HepG2 (cell line): ENCODE measurements around the gene NTN5. TPM values are rescaled to one million over a fixed set of nuclear protein-coding genes. Genes with fewer than 3 reads are reported as not detected.

Source experiments
- ATAC-seq: fragments of 200-7000 bp; cut with Tn5 transposase; 3 replicates; pipeline ENCODE4 v1.9.1; 2020; ENCODE audit warnings: mild to moderate bottlenecking, moderate library complexity
- BruUV-seq: library from RNA; stranded (reverse); fragments of 400-500 nt; replicated peaks from 2 replicates; lab custom pipeline; 2021; lab: Mats Ljungman, UMichigan
- CTCF ChIA-PET: fragments of 300-600 bp; formaldehyde crosslinking; extraction: SDS; loops from one replicate; lab custom pipeline; 2021; ENCODE audit warnings: low total read pairs, inconsistent platforms, low intra/inter-chr PET ratio; lab: Yijun Ruan, JAX
- POLR2A ChIA-PET: fragments of 350-600 bp; sonication (Branson Sonifier 250); formaldehyde crosslinking; loops from one replicate; lab custom pipeline; 2020; ENCODE audit warnings: antibody characterized with exemption, inconsistent platforms; lab: Yijun Ruan, JAX
- DNase-seq: peaks from one replicate; pipeline ENCODE4 v3.0.0-alpha.2; 2015; ENCODE audit warnings: low spot score
- FAIRE-seq: peaks from 3 replicates; lab custom pipeline; 2011; peaks lifted over from hg19 to GRCh38; lab: Jason Lieb, UNC
- H2AFZ ChIP-seq: one replicate; pipeline ENCODE4 v1.6.1; 2011; ENCODE audit warnings: low read length, inconsistent platforms
- H3K27ac ChIP-seq: fragments of 300-600 bp; 3 replicates; pipeline ENCODE4 v1.8.0; 2011; ENCODE audit warnings: mixed run types, mild to moderate bottlenecking, mixed read lengths, low read length, inconsistent platforms; ENCODE audit not compliant: insufficient read depth; ENCODE audit errors: extremely low read length
- H3K27me3 ChIP-seq, 2 experiments: fragments of 200-600 bp in 1 of 2; 2 replicates in 1 of 2; 3 replicates in 1 of 2; pipeline versions ENCODE4 v1.6.0 to v1.8.0; 2011; ENCODE audit warnings: low read length in 2 of 2, mild to moderate bottlenecking in 2 of 2, moderate library complexity in 2 of 2, inconsistent platforms in 1 of 2; ENCODE audit not compliant: insufficient read depth in 2 of 2, control insufficient read depth in 1 of 2
- H3K36me3 ChIP-seq, 2 experiments: fragments of 200-600 bp in 1 of 2; replicated peaks in 1 of 2; 2 replicates in 1 of 2; 3 replicates in 1 of 2; pipeline versions ENCODE4 v1.5.1 to v1.8.0; 2011; ENCODE audit warnings: low read length in 2 of 2, inconsistent platforms in 1 of 2; ENCODE audit not compliant: insufficient read depth in 2 of 2, control insufficient read depth in 1 of 2
- H3K4me1 ChIP-seq: 2 replicates; pipeline ENCODE4 v1.5.1; 2012; ENCODE audit warnings: low read length, inconsistent platforms; ENCODE audit not compliant: insufficient read depth
- H3K4me2 ChIP-seq: 2 replicates; pipeline ENCODE4 v1.6.0; 2011; ENCODE audit warnings: low read depth, low read length, inconsistent platforms
- H3K4me3 ChIP-seq, 3 experiments: fragments of 200-600 bp in 1 of 3; sonication (generic), shearing (Covaris generic) in 1 of 3; replicated peaks in 1 of 3; 2 replicates each; pipeline ENCODE4 v1.5.1; 2011 to 2016; ENCODE audit warnings: low read length in 3 of 3, inconsistent platforms in 2 of 3, low read depth in 2 of 3, mild to moderate bottlenecking in 2 of 3, control low read depth in 1 of 3, mixed read lengths in 1 of 3; ENCODE audit not compliant: insufficient read depth in 1 of 3
- H3K79me2 ChIP-seq: one replicate; pipeline ENCODE4 v1.6.1; 2011; ENCODE audit warnings: low read length, inconsistent platforms; ENCODE audit not compliant: insufficient read depth
- H3K9ac ChIP-seq: 2 replicates; pipeline ENCODE4 v1.6.0; 2011; ENCODE audit warnings: mild to moderate bottlenecking, low read depth, low read length, inconsistent platforms; ENCODE audit not compliant: insufficient read depth
- H3K9me3 ChIP-seq: 2 replicates; pipeline ENCODE4 v1.5.1; 2012; ENCODE audit warnings: mild to moderate bottlenecking, low read length
- H4K20me1 ChIP-seq: 2 replicates; pipeline ENCODE4 v1.6.0; 2011; ENCODE audit warnings: inconsistent platforms, mild to moderate bottlenecking, low read length, moderate library complexity; ENCODE audit not compliant: insufficient read depth
- BRCA1 ChIP-seq: sonication (generic); formaldehyde crosslinking; IDR thresholded peaks from 2 replicates; pipeline ENCODE4 v1.4.0; 2020; ENCODE audit warnings: missing genetic modification reagents
- BRD4 ChIP-seq: sonication (generic); formaldehyde crosslinking; IDR thresholded peaks from 2 replicates; pipeline ENCODE4 v1.4.0; 2020; ENCODE audit warnings: missing genetic modification reagents
- DMTF1 ChIP-seq: sonication (generic); formaldehyde crosslinking; IDR thresholded peaks from 2 replicates; pipeline ENCODE4 v1.4.0; 2020; ENCODE audit warnings: mild to moderate bottlenecking, missing genetic modification reagents
- DRAP1 ChIP-seq: IDR thresholded peaks from 2 replicates; pipeline ENCODE4 v1.6.1; 2016; ENCODE audit warnings: missing genetic modification reagents, missing compliant biosample characterization
- KLF16 ChIP-seq, 2 experiments: sonication (generic) in 1 of 2; formaldehyde crosslinking in 1 of 2; IDR thresholded peaks; 2 replicates each; pipeline versions ENCODE4 v1.6.1 to v1.8.0; 2016 to 2023; ENCODE audit warnings: missing genetic modification reagents in 2 of 2, missing compliant biosample characterization in 1 of 2
- PAF1 ChIP-seq: IDR thresholded peaks from 2 replicates; pipeline ENCODE4 v1.6.1; 2016; ENCODE audit warnings: missing genetic modification reagents, missing compliant biosample characterization
- POLR2A ChIP-seq, 2 experiments: IDR thresholded peaks; 2 replicates each; pipeline ENCODE4 v1.6.1; 2011; ENCODE audit warnings: low read depth in 2 of 2, low read length in 2 of 2, mild to moderate bottlenecking in 1 of 2, moderate library complexity in 1 of 2; ENCODE audit not compliant: insufficient read depth in 1 of 2
- RBM22 ChIP-seq: fragments of 200-400 bp; formaldehyde crosslinking; optimal IDR thresholded peaks from 2 replicates; pipeline ENCODE3; 2017; ENCODE audit warnings: mild to moderate bottlenecking, low read length, moderate library complexity
- SRY ChIP-seq: sonication (generic); formaldehyde crosslinking; IDR thresholded peaks from 2 replicates; pipeline ENCODE4 v1.8.0; 2022; ENCODE audit warnings: mild to moderate bottlenecking, missing genetic modification reagents
- ZNF331 ChIP-seq: sonication (generic); formaldehyde crosslinking; IDR thresholded peaks from 2 replicates; pipeline ENCODE4 v1.4.0; 2020; ENCODE audit warnings: missing genetic modification reagents
- ZNF589 ChIP-seq: sonication (generic); formaldehyde crosslinking; conservative IDR thresholded peaks from 2 replicates; pipeline ENCODE4 v1.8.0; 2022; ENCODE audit warnings: mild to moderate bottlenecking, moderate library complexity, missing genetic modification reagents
- ZNF687 ChIP-seq: sonication (generic); formaldehyde crosslinking; IDR thresholded peaks from 2 replicates; pipeline ENCODE4 v1.5.1; 2020; ENCODE audit warnings: mild to moderate bottlenecking, missing genetic modification reagents, moderate library complexity
- ZSCAN20 ChIP-seq: sonication (generic); formaldehyde crosslinking; IDR thresholded peaks from 2 replicates; pipeline ENCODE4 v1.4.0; 2020; ENCODE audit warnings: missing genetic modification reagents, mild to moderate bottlenecking, borderline replicate concordance
- WGBS: methylation state at CpG from one replicate; pipeline ENCODE4 v1.1.6; 2017; ENCODE audit warnings: low lambda C conversion rate; 5-methylcytosine and 5-hydroxymethylcytosine counted together
- in situ Hi-C: cut with HindIII; loops from 2 replicates; pipeline ENCODE4 v1.10.0; 2017; ENCODE audit warnings: low pct_unique_long_range_greater_than_20kb; ENCODE audit not compliant: extremely low pct_ligation_motif_present
- intact Hi-C: fragments of 100-400 bp; cut with micrococcal nuclease; formaldehyde crosslinking; loops from one replicate; pipeline ENCODE4 v1.10.0; 2022; ENCODE audit not compliant: unreplicated experiment
- polyA plus RNA-seq, 8 experiments: library from polyadenylated mRNA; depleted of rRNA in 3 of 8; stranded (reverse) in 7 of 8; unstranded in 1 of 8; fragments of >200 nt; fragmentation: Illumina TruSeq in 4 of 8; extraction: Trizol in 4 of 8; gene quantifications; 2 replicates each; pipeline versions ENCODE4 v1.2.1 to v1.2.3, GENCODE V29; 2011 to 2016; ENCODE audit warnings: low read depth in 4 of 8, missing spikeins in 1 of 8, mixed read lengths in 1 of 8; ENCODE audit not compliant: insufficient read depth in 1 of 8
- total RNA-seq, 5 experiments: library from RNA; depleted of rRNA; stranded (reverse); fragments of >200 nt; fragmentation: Illumina TruSeq; extraction: Trizol; gene quantifications; 2 replicates each; pipeline ENCODE4 v1.2.3, GENCODE V29; 2016; ENCODE audit warnings: low read depth in 1 of 5
- TF ChIP-seq, protein P1 (sequence below): IDR thresholded peaks from 2 replicates; pipeline ENCODE4 v1.6.1; 2012; ENCODE audit warnings: inconsistent platforms
- TF ChIP-seq, protein P2 (sequence below): sonication (generic); formaldehyde crosslinking; IDR thresholded peaks from 2 replicates; pipeline ENCODE4 v1.5.0; 2020; ENCODE audit warnings: missing genetic modification reagents, mild to moderate bottlenecking, borderline replicate concordance

The NTN5 gene
- total and polyA plus RNA-seq, 2 of the 13 experiments (the other 11 are each of a cell fraction or from before 2014, with no cell fraction given) = 0.05 TPM; not detected in 1

GRCh38 chr19:48613852-48614435, 58.9 kb downstream of the NTN5 start:
- BruUV-seq = no TSS peak
- Histone ChIP-seq H3K27ac (peak overlapping the region; percentile 26), H3K36me3 (peaks cover 15 to 28% of the 10 kb centered on the region in 2 experiments), H4K20me1 (peaks cover 38% of the 10 kb centered on the region), H3K9me3 (no peaks in the 10 kb centered on the region), H3K79me2 (peaks cover 28% of the 10 kb centered on the region), H3K27me3 (no peaks in the 10 kb centered on the region; a peak in 1 of 5 replicates), H3K4me1 (peaks cover 39% of the 10 kb centered on the region), H3K4me3 (no peak overlapping the region), H3K4me2 (no peak overlapping the region), H3K9ac (no peak overlapping the region), H2AFZ (no peak overlapping the region)
- no peak for DNase-seq
- ChIA-PET CTCF (no interaction called here), POLR2A (interaction anchor here (1.0 kb wide), 1 partner anchor 25 kb away, joined by 3 read pairs; no protein-coding TSS in a partner anchor)
- no peak for FAIRE-seq
- ATAC-seq = peak; percentile 37
- intact Hi-C loops (no loop called here), in situ Hi-C loops (no loop called here)
- WGBS = 81% methylated on average over 10 of the region's 13 CpGs
- TF ChIP-seq ZSCAN20 (no peak), RBM22 (peak; percentile 20), ZNF589 (CRISPR knock-in tag) (no peak), PAF1 (CRISPR knock-in tag) (peak; percentile 63; the same call in 1 of the 2 replicates), ZNF331 (CRISPR knock-in tag) (no peak), POLR2A (IDR thresholded peaks at IDR 0.05; ENCODE audit: insufficient read depth in 1 of 2, low read depth in 2 of 2, low read length in 2 of 2) (peak in 1 of 2 experiments; percentile 56; a peak in 2 of 4 replicates), BRD4 (CRISPR knock-in tag) (no peak), ZNF687 (CRISPR knock-in tag) (0 out of 2 replicates have a peak, but pooled peaks have one; percentile 2), DMTF1 (CRISPR knock-in tag) (no peak), SRY (CRISPR knock-in tag) (no peak), KLF16 (CRISPR knock-in tag; IDR thresholded peaks at IDR 0.05) (no peak), BRCA1 (no peak), DRAP1 (no peak)
- TF ChIP-seq, protein P1, sequence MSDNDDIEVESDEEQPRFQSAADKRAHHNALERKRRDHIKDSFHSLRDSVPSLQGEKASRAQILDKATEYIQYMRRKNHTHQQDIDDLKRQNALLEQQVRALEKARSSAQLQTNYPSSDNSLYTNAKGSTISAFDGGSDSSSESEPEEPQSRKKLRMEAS = peak; percentile 18; the same call in 1 of the 2 replicates
- TF ChIP-seq, protein P2, sequence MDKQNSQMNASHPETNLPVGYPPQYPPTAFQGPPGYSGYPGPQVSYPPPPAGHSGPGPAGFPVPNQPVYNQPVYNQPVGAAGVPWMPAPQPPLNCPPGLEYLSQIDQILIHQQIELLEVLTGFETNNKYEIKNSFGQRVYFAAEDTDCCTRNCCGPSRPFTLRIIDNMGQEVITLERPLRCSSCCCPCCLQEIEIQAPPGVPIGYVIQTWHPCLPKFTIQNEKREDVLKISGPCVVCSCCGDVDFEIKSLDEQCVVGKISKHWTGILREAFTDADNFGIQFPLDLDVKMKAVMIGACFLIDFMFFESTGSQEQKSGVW (CRISPR knock-in tag) = no peak
